GM18870 (cell line): ENCODE results near the gene HCN4.

Experiments
- ATAC-seq: cut with Tn5 transposase; IDR thresholded peaks from one replicate; pipeline ENCODE4 v1.9.1; 2021; ENCODE audit warnings: moderate library complexity; ENCODE audit not compliant: unreplicated experiment

HCN4 gene

GRCh38 chr15:73380661-73381060, 11.9 kb upstream of the HCN4 start:
- ATAC-seq = no peak

- ATAC-seq = no peak
These were observed 9.3 kb upstream of the HCN4 start for GRCh38 chr15:73378089-73378488.

GRCh38 chr15:73375755-73376305, 7.1 kb upstream of the HCN4 start:
- ATAC-seq = no peak

GRCh38 chr15:73375012-73375411, 6.3 kb upstream of the HCN4 start:
- no peak for ATAC-seq

- no peak for ATAC-seq
These were observed 5.8 kb upstream of the HCN4 start for GRCh38 chr15:73374604-73375003.

GRCh38 chr15:73373221-73373620, 4.5 kb upstream of the HCN4 start:
- ATAC-seq = no peak

- no peak for ATAC-seq
These were observed 3.1 kb upstream of the HCN4 start for GRCh38 chr15:73371812-73372211.

- no peak for ATAC-seq
These were observed 1.4 kb upstream of the HCN4 start for GRCh38 chr15:73370151-73370550.

GRCh38 chr15:73369154-73369694, 466 bp upstream of the HCN4 start:
- no peak for ATAC-seq

- ATAC-seq = no peak
These were observed 996 bp downstream of the HCN4 start for GRCh38 chr15:73367624-73368300.

- ATAC-seq = no peak
These were observed 1.8 kb downstream of the HCN4 start for GRCh38 chr15:73366766-73367623.

GRCh38 chr15:73364070-73364469, 4.7 kb downstream of the HCN4 start:
- no peak for ATAC-seq

GRCh38 chr15:73362900-73363299, 5.9 kb downstream of the HCN4 start:
- ATAC-seq = no peak

- ATAC-seq = no peak
These were observed 7.4 kb downstream of the HCN4 start for GRCh38 chr15:73361337-73361736.

GRCh38 chr15:73359651-73360050, 9.1 kb downstream of the HCN4 start:
- ATAC-seq = no peak

GRCh38 chr15:73357999-73358665, 10.6 kb downstream of the HCN4 start:
- no peak for ATAC-seq

- ATAC-seq = no peak
These were observed 13.0 kb downstream of the HCN4 start for GRCh38 chr15:73355612-73356265.

GRCh38 chr15:73354241-73354640, 14.5 kb downstream of the HCN4 start:
- ATAC-seq = no peak

GRCh38 chr15:73353734-73354133, 15.0 kb downstream of the HCN4 start:
- no peak for ATAC-seq

- ATAC-seq = no peak
These were observed 16.7 kb downstream of the HCN4 start for GRCh38 chr15:73352082-73352481.

GRCh38 chr15:73349191-73349590, 19.6 kb downstream of the HCN4 start:
- ATAC-seq = no peak
